Mucosa of gallbladder (tissue), 1 donor: ENCODE results near the gene NINJ1. TPM values are rescaled to one million over a fixed set of nuclear protein-coding genes. Genes with fewer than 3 reads are reported as not detected.

ENCODE experiments used
- DNase-seq: peaks from one replicate; pipeline ENCODE4 v3.0.0-alpha.2; 2020; ENCODE audit warnings: low spot score
- total RNA-seq: library from RNA; stranded (reverse); gene quantifications from one replicate; pipeline ENCODE4 v1.2.1, GENCODE V29; 2021
- donor health status: DM: no; HTN: no; CAD: no.

The NINJ1 gene
- total RNA-seq, 1 donor from 2014 or later, result 75.6 TPM

GRCh38 chr9:93132287-93132927, 1.6 kb downstream of the NINJ1 start:
- DNase-seq, result peak; percentile 63

GRCh38 chr9:93131599-93132286, 2.3 kb downstream of the NINJ1 start:
- no peak for DNase-seq

- no peak for DNase-seq
Measured at GRCh38 chr9:93130861-93131481, 3.1 kb downstream of the NINJ1 start.

- DNase-seq, result no peak
Measured at GRCh38 chr9:93129691-93130500, 4.2 kb downstream of the NINJ1 start.

- no peak for DNase-seq
Measured at GRCh38 chr9:93129286-93129685, 4.8 kb downstream of the NINJ1 start.

GRCh38 chr9:93128715-93129224, 5.3 kb downstream of the NINJ1 start:
- no peak for DNase-seq

GRCh38 chr9:93128011-93128714, 5.9 kb downstream of the NINJ1 start:
- DNase-seq, result no peak

GRCh38 chr9:93127395-93127911, 6.6 kb downstream of the NINJ1 start:
- DNase-seq, result no peak

- DNase-seq, result no peak
Measured at GRCh38 chr9:93126825-93127368, 7.2 kb downstream of the NINJ1 start.

GRCh38 chr9:93126151-93126781, 7.8 kb downstream of the NINJ1 start:
- no peak for DNase-seq

- DNase-seq, result no peak
Measured at GRCh38 chr9:93125331-93125894, 8.6 kb downstream of the NINJ1 start.

- no peak for DNase-seq
Measured at GRCh38 chr9:93124793-93125192, 9.3 kb downstream of the NINJ1 start.

- DNase-seq, result no peak
Measured at GRCh38 chr9:93123561-93124283, 10.3 kb downstream of the NINJ1 start.

- DNase-seq, result no peak
Measured at GRCh38 chr9:93122721-93123221, 11.3 kb downstream of the NINJ1 start.

GRCh38 chr9:93121316-93122241, 12.5 kb downstream of the NINJ1 start:
- no peak for DNase-seq

GRCh38 chr9:93120846-93121315, 13.2 kb downstream of the NINJ1 start:
- no peak for DNase-seq

GRCh38 chr9:93119953-93120845, 13.9 kb downstream of the NINJ1 start:
- DNase-seq, result peak; percentile 92
